K562 (cell line): ENCODE data around the gene MBD5. TPM values are rescaled to one million over a fixed set of nuclear protein-coding genes. Genes with fewer than 3 reads are reported as not detected.

Experiments
- ATAC-seq: fragments of 200-7000 bp; cut with Tn5 transposase; 3 replicates; pipeline ENCODE4 v1.9.1; 2020; ENCODE audit warnings: moderate library complexity
- BruUV-seq: library from RNA; stranded (reverse); fragments of 400-500 nt; replicated peaks from 2 replicates; lab custom pipeline; 2021; lab: Mats Ljungman, UMichigan
- CTCF ChIA-PET: fragments of 300-600 bp; formaldehyde crosslinking; extraction: SDS; loops from one replicate; lab custom pipeline; 2021; ENCODE audit warnings: low intra/inter-chr PET ratio; lab: Yijun Ruan, JAX
- POLR2A ChIA-PET: fragments of 300-600, 350-650 bp; sonication (Branson Sonifier 250); formaldehyde crosslinking; extraction: SDS; loops from one replicate; lab custom pipeline; 2021; ENCODE audit warnings: antibody characterized with exemption, inconsistent platforms; lab: Yijun Ruan, JAX
- DNase-seq, 4 experiments: peaks; one replicate each; pipeline versions ENCODE4 v3.0.0 to v3.0.0-alpha.2; 2011 to 2018; ENCODE audit warnings: low spot score in 3 of 4, mixed read lengths in 3 of 4; ENCODE audit errors: extremely low read depth in 1 of 4
- FAIRE-seq: peaks from 2 replicates; lab custom pipeline; 2011; peaks lifted over from hg19 to GRCh38; lab: Jason Lieb, UNC
- H2AFZ ChIP-seq: 2 replicates; pipeline ENCODE4 v1.6.0; 2011; ENCODE audit warnings: low read depth, low read length, control low read depth, inconsistent platforms
- H3K27ac ChIP-seq: fragments of 200-600 bp; 3 replicates; pipeline ENCODE4 v1.8.0; 2011; ENCODE audit warnings: low read depth, mild to moderate bottlenecking, control low read depth, inconsistent platforms, low read length, moderate library complexity, mixed read lengths; ENCODE audit errors: extremely low read depth
- H3K27me3 ChIP-seq, 2 experiments: fragments of 300-600 bp in 1 of 2; 2 replicates in 1 of 2; 3 replicates in 1 of 2; pipeline versions ENCODE4 v1.6.0 to v1.8.0; 2011; ENCODE audit warnings: inconsistent platforms in 2 of 2, low read length in 2 of 2, mild to moderate bottlenecking in 1 of 2, mixed read lengths in 1 of 2, moderate library complexity in 1 of 2; ENCODE audit not compliant: control insufficient read depth in 2 of 2, insufficient read depth in 2 of 2
- H3K36me3 ChIP-seq: fragments of 300-600 bp; 3 replicates; pipeline ENCODE4 v1.8.0; 2011; ENCODE audit warnings: mild to moderate bottlenecking, low read length, inconsistent platforms; ENCODE audit not compliant: control insufficient read depth, insufficient read depth
- H3K4me1 ChIP-seq, 2 experiments: fragments of 200-600 bp in 1 of 2; replicated peaks in 1 of 2; 2 replicates in 1 of 2; 3 replicates in 1 of 2; pipeline versions ENCODE4 v1.5.1 to v1.8.0; 2011; ENCODE audit warnings: inconsistent platforms in 2 of 2, low read length in 2 of 2, mild to moderate bottlenecking in 1 of 2, mixed read lengths in 1 of 2, moderate library complexity in 1 of 2; ENCODE audit not compliant: control insufficient read depth in 2 of 2, insufficient read depth in 2 of 2
- H3K4me2 ChIP-seq: 2 replicates; pipeline ENCODE4 v1.6.1; 2011; ENCODE audit warnings: low read length, control low read depth, inconsistent platforms, mixed read lengths; ENCODE audit not compliant: insufficient read depth
- H3K4me3 ChIP-seq: fragments of 200-600 bp; sonication (generic), shearing (Covaris generic); 2 replicates; pipeline ENCODE4 v1.5.1; 2016; ENCODE audit warnings: control low read depth, inconsistent platforms
- H3K79me2 ChIP-seq: fragments of 200-600 bp; 3 replicates; pipeline ENCODE4 v1.8.0; 2011; ENCODE audit warnings: low read length, inconsistent platforms; ENCODE audit not compliant: control insufficient read depth, insufficient read depth
- H3K9ac ChIP-seq, 2 experiments: 2 replicates each; pipeline versions ENCODE4 v1.6.0 to v1.6.1; 2011; ENCODE audit warnings: low read depth in 2 of 2, low read length in 2 of 2, control low read depth in 1 of 2, inconsistent platforms in 1 of 2, mild to moderate bottlenecking in 1 of 2, mixed read lengths in 1 of 2; ENCODE audit not compliant: insufficient read depth in 1 of 2
- H3K9me1 ChIP-seq: one replicate; pipeline ENCODE4 v1.6.0; 2011; ENCODE audit warnings: inconsistent platforms, mild to moderate bottlenecking, low read length, moderate library complexity; ENCODE audit not compliant: control insufficient read depth, insufficient read depth
- H3K9me3 ChIP-seq: replicated peaks from 2 replicates; pipeline ENCODE4 v1.5.1; 2011; ENCODE audit warnings: low read depth, low read length, inconsistent platforms; ENCODE audit not compliant: control insufficient read depth, insufficient read depth
- H4K20me1 ChIP-seq: replicated peaks from 2 replicates; pipeline ENCODE4 v1.6.1; 2011; ENCODE audit warnings: low read length, inconsistent platforms, mixed read lengths; ENCODE audit not compliant: control insufficient read depth, insufficient read depth
- CBX2 ChIP-seq: fragments of 200-600 bp; sonication (generic); IDR thresholded peaks from one replicate; pipeline ENCODE4 v1.6.1; 2012; ENCODE audit warnings: mild to moderate bottlenecking, low read length, inconsistent platforms; ENCODE audit not compliant: insufficient read depth, poor library complexity, severe bottlenecking
- CC2D1A ChIP-seq: fragments of 450-650 bp; IDR thresholded peaks from 2 replicates; pipeline ENCODE4 v1.6.1; 2017; ENCODE audit warnings: mild to moderate bottlenecking
- FOSL1 ChIP-seq: fragments of 200-800 bp; sonication (Bioruptor generic); conservative IDR thresholded peaks from 2 replicates; pipeline ENCODE4 v1.6.1; 2016; ENCODE audit warnings: missing genetic modification characterization, missing compliant biosample characterization
- FOXK1 ChIP-seq: sonication (generic); formaldehyde crosslinking; IDR thresholded peaks from 2 replicates; pipeline ENCODE4 v1.8.0; 2022; ENCODE audit warnings: missing genetic modification reagents, mild to moderate bottlenecking, borderline replicate concordance
- HINFP ChIP-seq: fragments of 450-650 bp; conservative IDR thresholded peaks from 2 replicates; pipeline ENCODE4 v1.6.1; 2016; ENCODE audit warnings: missing genetic modification characterization, low read depth, mild to moderate bottlenecking, control low read depth, missing compliant biosample characterization
- HMG20B ChIP-seq: fragments of 250-450 bp; sonication (Bioruptor Pico); IDR thresholded peaks from 2 replicates; pipeline ENCODE4 v1.5.0; 2021; ENCODE audit warnings: mild to moderate bottlenecking
- MTA1 ChIP-seq: fragments of 450-650 bp; IDR thresholded peaks from 2 replicates; pipeline ENCODE4 v1.6.1; 2017; ENCODE audit warnings: borderline replicate concordance
- NFXL1 ChIP-seq: fragments of 450-650 bp; formaldehyde crosslinking; IDR thresholded peaks from 2 replicates; pipeline ENCODE4 v1.4.0; 2021; ENCODE audit warnings: mild to moderate bottlenecking
- NR2F6 ChIP-seq: fragments of 450-650 bp; formaldehyde crosslinking; IDR thresholded peaks from 2 replicates; pipeline ENCODE4 v1.4.0; 2020; ENCODE audit warnings: mild to moderate bottlenecking
- POLR2AphosphoS2 ChIP-seq: IDR thresholded peaks from 2 replicates; pipeline ENCODE4 v1.6.1; 2012; ENCODE audit warnings: low read length, improper control_type of control experiment
- TAL1 ChIP-seq: fragments of 450-650 bp; IDR thresholded peaks from 2 replicates; pipeline ENCODE4 v1.6.1; 2016; ENCODE audit warnings: mild to moderate bottlenecking
- YBX1 ChIP-seq: fragments of 450-650 bp; IDR thresholded peaks from 2 replicates; pipeline ENCODE4 v1.7.1; 2016; ENCODE audit warnings: mild to moderate bottlenecking
- ZNF143 ChIP-seq: sonication (generic); formaldehyde crosslinking; IDR thresholded peaks from 2 replicates; pipeline ENCODE4 v1.9.0; 2022; ENCODE audit warnings: mild to moderate bottlenecking, missing genetic modification reagents
- in situ Hi-C: fragments of 300-500 bp; cut with MboI; formaldehyde crosslinking; loops from 4 replicates; pipeline ENCODE4 v1.15.0; 2018; ENCODE audit warnings: inconsistent platforms, mixed read lengths
- intact Hi-C: fragments of 100-400 bp; cut with micrococcal nuclease; formaldehyde crosslinking; loops from 2 replicates; pipeline ENCODE4 v1.14.2; 2022
- polyA plus RNA-seq, 8 experiments: library from polyadenylated mRNA; depleted of rRNA in 4 of 8; stranded (reverse) in 5 of 8; unstranded in 3 of 8; fragments of >200 nt; fragmentation: Nextera tagmentation in 2 of 8; fragmentation: Illumina TruSeq in 1 of 8; extraction: Ambion mirVana in 2 of 8; extraction: Trizol in 1 of 8; gene quantifications; 2 replicates each; pipeline versions ENCODE4 v1.2.1 to v1.2.3, GENCODE V29; 2011 to 2014; ENCODE audit warnings: inconsistent platforms in 1 of 8, missing spikeins in 1 of 8
- total RNA-seq, 7 experiments: library from RNA; depleted of rRNA in 6 of 7; stranded (reverse); fragments of >200 nt in 6 of 7; fragmentation: Illumina TruSeq in 2 of 7; extraction: Trizol in 2 of 7; gene quantifications; 2 replicates each; pipeline versions ENCODE4 v1.2.1 to v1.2.3, GENCODE V29; 2011 to 2021; ENCODE audit warnings: low replicate concordance in 1 of 7
- TF ChIP-seq, protein P1 (sequence below): IDR thresholded peaks from 2 replicates; pipeline ENCODE4 v1.6.1; 2016; ENCODE audit warnings: missing genetic modification characterization, missing compliant biosample characterization
- TF ChIP-seq, protein P2 (sequence below): fragments of 450-650 bp; IDR thresholded peaks from 2 replicates; pipeline ENCODE4 v1.6.1; 2016; ENCODE audit warnings: borderline replicate concordance
- TF ChIP-seq, protein P3 (sequence below): fragments of 450-650 bp; formaldehyde crosslinking; IDR thresholded peaks from 2 replicates; pipeline ENCODE4 v1.4.0; 2020; ENCODE audit warnings: mild to moderate bottlenecking, moderate library complexity

The MBD5 gene
- total and polyA plus RNA-seq, 9 of the 15 experiments (the other 6 are each of a cell fraction or from before 2014, with no cell fraction given), result 3.4 to 14.5 (median 9.0) TPM

DNA sequence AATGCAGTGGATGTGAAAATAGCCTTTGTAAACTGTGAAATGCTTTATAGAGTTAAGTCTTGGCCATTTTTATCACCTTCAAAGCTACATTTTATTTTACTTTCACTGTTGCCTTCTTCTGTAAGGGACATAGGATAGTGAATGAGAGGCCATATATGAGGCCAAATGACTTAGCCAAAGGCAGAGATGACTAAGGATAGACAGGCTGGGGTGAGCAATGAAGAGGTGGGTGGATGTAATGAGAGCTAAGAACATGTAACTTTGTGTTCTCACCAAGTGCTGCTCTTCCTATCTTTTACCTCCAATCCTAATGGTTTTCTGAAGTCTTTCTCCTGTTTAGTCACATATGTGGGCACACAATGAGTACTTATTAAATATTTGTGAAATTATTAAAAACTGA is 101.9 kb downstream of the MBD5 start:
- Histone ChIP-seq H3K9me3 (no peaks in the 10 kb centered on the region), H2AFZ (no peak overlapping the region), H3K27me3 (no peaks in the 10 kb centered on the region), H3K27ac (no peak overlapping the region), H3K9me1 (no peaks in the 10 kb centered on the region), H3K4me2 (no peak overlapping the region), H3K4me1 (no peaks in the 10 kb centered on the region; a peak in 1 of 5 replicates), H3K4me3 (no peak overlapping the region), H3K9ac (no peak overlapping the region), H3K79me2 (no peaks in the 10 kb centered on the region), H4K20me1 (no peaks in the 10 kb centered on the region), H3K36me3 (no peaks in the 10 kb centered on the region)
- no TSS peak for BruUV-seq
- intact Hi-C loops, result no loop called here
- TF ChIP-seq FOXK1 (CRISPR knock-in tag) (no peak), ZNF143 (CRISPR knock-in tag) (no peak), CC2D1A (no peak), MTA1 (no peak), TAL1 (no peak), HMG20B (no peak), HINFP (tag) (no peak), YBX1 (no peak), NFXL1 (no peak), CBX2 (no peak), FOSL1 (tag) (no peak), POLR2AphosphoS2 (no peak), NR2F6 (CRISPR knock-in tag) (no peak)
- TF ChIP-seq, protein P1, sequence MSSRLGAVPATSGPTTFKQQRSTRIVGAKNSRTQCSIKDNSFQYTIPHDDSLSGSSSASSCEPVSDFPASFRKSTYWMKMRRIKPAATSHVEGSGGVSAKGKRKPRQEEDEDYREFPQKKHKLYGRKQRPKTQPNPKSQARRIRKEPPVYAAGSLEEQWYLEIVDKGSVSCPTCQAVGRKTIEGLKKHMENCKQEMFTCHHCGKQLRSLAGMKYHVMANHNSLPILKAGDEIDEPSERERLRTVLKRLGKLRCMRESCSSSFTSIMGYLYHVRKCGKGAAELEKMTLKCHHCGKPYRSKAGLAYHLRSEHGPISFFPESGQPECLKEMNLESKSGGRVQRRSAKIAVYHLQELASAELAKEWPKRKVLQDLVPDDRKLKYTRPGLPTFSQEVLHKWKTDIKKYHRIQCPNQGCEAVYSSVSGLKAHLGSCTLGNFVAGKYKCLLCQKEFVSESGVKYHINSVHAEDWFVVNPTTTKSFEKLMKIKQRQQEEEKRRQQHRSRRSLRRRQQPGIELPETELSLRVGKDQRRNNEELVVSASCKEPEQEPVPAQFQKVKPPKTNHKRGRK, result no peak
- TF ChIP-seq, protein P2, sequence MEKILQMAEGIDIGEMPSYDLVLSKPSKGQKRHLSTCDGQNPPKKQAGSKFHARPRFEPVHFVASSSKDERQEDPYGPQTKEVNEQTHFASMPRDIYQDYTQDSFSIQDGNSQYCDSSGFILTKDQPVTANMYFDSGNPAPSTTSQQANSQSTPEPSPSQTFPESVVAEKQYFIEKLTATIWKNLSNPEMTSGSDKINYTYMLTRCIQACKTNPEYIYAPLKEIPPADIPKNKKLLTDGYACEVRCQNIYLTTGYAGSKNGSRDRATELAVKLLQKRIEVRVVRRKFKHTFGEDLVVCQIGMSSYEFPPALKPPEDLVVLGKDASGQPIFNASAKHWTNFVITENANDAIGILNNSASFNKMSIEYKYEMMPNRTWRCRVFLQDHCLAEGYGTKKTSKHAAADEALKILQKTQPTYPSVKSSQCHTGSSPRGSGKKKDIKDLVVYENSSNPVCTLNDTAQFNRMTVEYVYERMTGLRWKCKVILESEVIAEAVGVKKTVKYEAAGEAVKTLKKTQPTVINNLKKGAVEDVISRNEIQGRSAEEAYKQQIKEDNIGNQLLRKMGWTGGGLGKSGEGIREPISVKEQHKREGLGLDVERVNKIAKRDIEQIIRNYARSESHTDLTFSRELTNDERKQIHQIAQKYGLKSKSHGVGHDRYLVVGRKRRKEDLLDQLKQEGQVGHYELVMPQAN, result no peak
- TF ChIP-seq, protein P3, sequence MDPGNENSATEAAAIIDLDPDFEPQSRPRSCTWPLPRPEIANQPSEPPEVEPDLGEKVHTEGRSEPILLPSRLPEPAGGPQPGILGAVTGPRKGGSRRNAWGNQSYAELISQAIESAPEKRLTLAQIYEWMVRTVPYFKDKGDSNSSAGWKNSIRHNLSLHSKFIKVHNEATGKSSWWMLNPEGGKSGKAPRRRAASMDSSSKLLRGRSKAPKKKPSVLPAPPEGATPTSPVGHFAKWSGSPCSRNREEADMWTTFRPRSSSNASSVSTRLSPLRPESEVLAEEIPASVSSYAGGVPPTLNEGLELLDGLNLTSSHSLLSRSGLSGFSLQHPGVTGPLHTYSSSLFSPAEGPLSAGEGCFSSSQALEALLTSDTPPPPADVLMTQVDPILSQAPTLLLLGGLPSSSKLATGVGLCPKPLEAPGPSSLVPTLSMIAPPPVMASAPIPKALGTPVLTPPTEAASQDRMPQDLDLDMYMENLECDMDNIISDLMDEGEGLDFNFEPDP (CRISPR knock-in tag), result no peak
- no peak for DNase-seq
- no peak for ATAC-seq
- ChIA-PET POLR2A (no interaction called here), CTCF (no interaction called here)
- FAIRE-seq, result no peak
- in situ Hi-C loops, result no loop called here
